Loucy (cell line): ENCODE data around the gene ASB12.
A peak's percentile ranks its signal among the peaks of the same experiment; 100 is the strongest.

Experiments
- H2AFZ ChIP-seq: fragments of 200-600 bp; sonication (generic); 2 replicates; pipeline ENCODE4 v1.6.0; 2016; ENCODE audit warnings: antibody characterized with exemption, mild to moderate bottlenecking, low read length, moderate library complexity
- H3F3A ChIP-seq: fragments of 200-600 bp; 2 replicates; pipeline ENCODE4 v1.6.0; 2016; ENCODE audit warnings: antibody characterized with exemption, low read depth, mild to moderate bottlenecking
- H3K27me3 ChIP-seq: fragments of 200-600 bp; sonication (generic); 2 replicates; pipeline ENCODE4 v1.6.1; 2014; ENCODE audit warnings: low read length, mild to moderate bottlenecking; ENCODE audit not compliant: insufficient read depth, poor library complexity, severe bottlenecking
- H3K36me3 ChIP-seq: fragments of 200-600 bp; sonication (generic); 2 replicates; pipeline ENCODE4 v1.6.1; 2016; ENCODE audit warnings: low read length; ENCODE audit not compliant: insufficient read depth
- H3K4me1 ChIP-seq: fragments of 200-600 bp; sonication (generic); 2 replicates; pipeline ENCODE4 v1.5.1; 2014; ENCODE audit warnings: low read length, mild to moderate bottlenecking; ENCODE audit not compliant: insufficient read depth, poor library complexity, severe bottlenecking
- H3K4me2 ChIP-seq: fragments of 200-600 bp; sonication (generic); 2 replicates; pipeline ENCODE4 v1.6.0; 2014; ENCODE audit warnings: antibody characterized with exemption, low read length, low read depth, mild to moderate bottlenecking; ENCODE audit not compliant: poor library complexity, severe bottlenecking
- H3K4me3 ChIP-seq: fragments of 200-600 bp; sonication (generic); 2 replicates; pipeline ENCODE4 v1.5.1; 2014; ENCODE audit warnings: low read length, mild to moderate bottlenecking, mixed read lengths; ENCODE audit not compliant: poor library complexity, severe bottlenecking
- H3K79me2 ChIP-seq: fragments of 200-600 bp; sonication (generic); 2 replicates; pipeline ENCODE4 v1.6.1; 2014; ENCODE audit warnings: low read length; ENCODE audit not compliant: insufficient read depth
- H3K9ac ChIP-seq: fragments of 200-600 bp; sonication (generic); 2 replicates; pipeline ENCODE4 v1.6.0; 2014; ENCODE audit warnings: mild to moderate bottlenecking, low read depth, low read length, moderate library complexity; ENCODE audit not compliant: poor library complexity, severe bottlenecking
- H3K9me2 ChIP-seq: fragments of 200-600 bp; sonication (generic); replicated peaks from 2 replicates; pipeline ENCODE4 v1.6.1; 2016; ENCODE audit warnings: low read depth, low read length, mixed read lengths
- H3K9me3 ChIP-seq: fragments of 200-600 bp; sonication (generic); 2 replicates; pipeline ENCODE4 v1.6.1; 2014; ENCODE audit warnings: mild to moderate bottlenecking, antibody characterized with exemption, low read length, low read depth; ENCODE audit not compliant: insufficient read depth
- H4K20me1 ChIP-seq: fragments of 200-600 bp; sonication (generic); 2 replicates; pipeline ENCODE4 v1.6.0; 2014; ENCODE audit warnings: antibody characterized with exemption, low read length, mild to moderate bottlenecking; ENCODE audit not compliant: insufficient read depth, poor library complexity, severe bottlenecking
- CTCF ChIP-seq: fragments of 200-600 bp; sonication (generic); conservative IDR thresholded peaks from 2 replicates; pipeline ENCODE4 v1.5.1; 2014; ENCODE audit warnings: mild to moderate bottlenecking, antibody characterized with exemption, low read length
- EZH2phosphoT487 ChIP-seq: fragments of 200-600 bp; IDR thresholded peaks from 2 replicates; pipeline ENCODE4 v1.6.1; 2018; ENCODE audit warnings: antibody characterized with exemption, mild to moderate bottlenecking, moderate library complexity, borderline replicate concordance

ASB12 gene, protein sequence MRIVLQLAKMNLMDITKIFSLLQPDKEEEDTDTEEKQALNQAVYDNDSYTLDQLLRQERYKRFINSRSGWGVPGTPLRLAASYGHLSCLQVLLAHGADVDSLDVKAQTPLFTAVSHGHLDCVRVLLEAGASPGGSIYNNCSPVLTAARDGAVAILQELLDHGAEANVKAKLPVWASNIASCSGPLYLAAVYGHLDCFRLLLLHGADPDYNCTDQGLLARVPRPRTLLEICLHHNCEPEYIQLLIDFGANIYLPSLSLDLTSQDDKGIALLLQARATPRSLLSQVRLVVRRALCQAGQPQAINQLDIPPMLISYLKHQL

GRCh38 chrX:64230123-64230970, at the start of gene ASB12:
ASB12 (minus strand) TSS chrX:64230607; CDS start chrX:64225650, 4,957 bp downstream.
- H3K4me2 ChIP-seq = no peak within 1 kb of the TSS
- H3K36me3 ChIP-seq = no peaks in the 10 kb centered on the region
- TF ChIP-seq EZH2phosphoT487 = no peak
- TF ChIP-seq CTCF = no peak

GRCh38 chrX:64265265-64265664, 34.9 kb upstream of the ASB12 start:
- H3K9me2 ChIP-seq = no peaks in the 10 kb centered on the region
- H3K4me3 ChIP-seq = no peak overlapping the region
- H3K9ac ChIP-seq = no peak overlapping the region
- no peaks in the 10 kb centered on the region for H3K27me3 ChIP-seq
- peaks cover 7% of the 10 kb centered on the region; the same call in 1 of the 2 replicates for H3K36me3 ChIP-seq
- H3K4me2 ChIP-seq = no peak overlapping the region
- H3K4me1 ChIP-seq = no peaks in the 10 kb centered on the region
- no peaks in the 10 kb centered on the region for H4K20me1 ChIP-seq
- H2AFZ ChIP-seq = no peak overlapping the region
- no peaks in the 10 kb centered on the region for H3K79me2 ChIP-seq
- TF ChIP-seq EZH2phosphoT487 (no peak), CTCF (no peak)
- no peaks in the 10 kb centered on the region for H3K9me3 ChIP-seq
- no peaks in the 10 kb centered on the region for H3F3A ChIP-seq

More at GRCh38 chrX:64230123-64230970, at the start of gene ASB12:
- Histone ChIP-seq H3K9me3 (no peaks in the 10 kb centered on the region), H4K20me1 (no peaks in the 10 kb centered on the region), H3K9me2 (no peaks in the 10 kb centered on the region), H3K79me2 (no peaks in the 10 kb centered on the region), H3K4me3 (no peak within 1 kb of the TSS), H3K27me3 (no peaks in the 10 kb centered on the region), H3F3A (no peaks in the 10 kb centered on the region), H3K4me1 (no peaks in the 10 kb centered on the region), H2AFZ (no peak within 1 kb of the TSS), H3K9ac (no peak within 1 kb of the TSS)

DNA sequence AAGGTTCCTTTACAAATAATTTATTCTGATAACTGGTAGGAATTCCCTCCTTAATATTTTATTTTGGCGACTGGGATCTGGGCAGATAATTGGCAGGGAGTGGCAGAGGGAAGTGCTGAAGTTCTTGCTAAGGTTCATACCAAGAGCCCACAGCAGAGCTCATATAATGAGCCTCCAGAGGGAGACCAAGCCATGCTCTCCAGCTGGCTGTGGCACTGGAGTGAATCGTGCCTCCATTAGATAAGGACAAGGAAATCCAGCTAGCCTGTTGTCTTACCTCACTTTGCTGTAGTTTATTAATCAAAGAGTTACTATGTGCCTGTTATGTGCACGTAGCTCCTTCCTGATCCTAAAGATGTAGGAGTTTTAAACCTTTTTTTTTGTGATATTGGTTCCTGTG, 1.3 kb downstream of the ASB12 start:
- Histone ChIP-seq H3K79me2 (no peaks in the 10 kb centered on the region), H3K27me3 (no peaks in the 10 kb centered on the region), H3F3A (no peaks in the 10 kb centered on the region), H2AFZ (no peak overlapping the region), H3K4me3 (no peak overlapping the region), H3K9me2 (no peaks in the 10 kb centered on the region), H3K4me1 (no peaks in the 10 kb centered on the region), H3K36me3 (no peaks in the 10 kb centered on the region), H3K9ac (no peak overlapping the region), H4K20me1 (no peaks in the 10 kb centered on the region), H3K9me3 (no peaks in the 10 kb centered on the region), H3K4me2 (no peak overlapping the region)
- TF ChIP-seq EZH2phosphoT487 = no peak
- peak; percentile 18; the same call in 1 of the 2 replicates for TF ChIP-seq CTCF
